Measurements from ENCODE around the gene RNF31.

Gene RNF31

DNA sequence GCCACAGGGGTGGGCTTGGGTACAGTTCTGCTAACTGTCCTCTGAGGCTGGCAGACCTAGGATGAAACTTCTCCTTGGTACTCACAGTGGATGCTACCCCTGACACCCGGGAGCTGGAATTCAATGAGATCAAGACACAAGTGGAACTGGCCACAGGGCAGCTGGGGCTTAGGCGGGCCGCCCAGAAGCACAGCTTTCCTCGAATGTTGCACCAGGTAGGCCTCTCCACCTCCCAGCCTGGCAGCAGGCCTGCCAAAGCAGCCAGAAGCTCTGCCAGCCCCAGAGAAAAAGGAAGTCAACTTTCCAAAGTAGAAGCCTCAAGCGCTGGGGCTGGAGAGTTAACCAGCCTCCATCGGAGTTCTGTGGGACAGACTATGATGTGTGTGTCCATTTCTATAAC lies 30.1 kb upstream of the RNF31 start:
- DNase-seq, result no peak

DNA sequence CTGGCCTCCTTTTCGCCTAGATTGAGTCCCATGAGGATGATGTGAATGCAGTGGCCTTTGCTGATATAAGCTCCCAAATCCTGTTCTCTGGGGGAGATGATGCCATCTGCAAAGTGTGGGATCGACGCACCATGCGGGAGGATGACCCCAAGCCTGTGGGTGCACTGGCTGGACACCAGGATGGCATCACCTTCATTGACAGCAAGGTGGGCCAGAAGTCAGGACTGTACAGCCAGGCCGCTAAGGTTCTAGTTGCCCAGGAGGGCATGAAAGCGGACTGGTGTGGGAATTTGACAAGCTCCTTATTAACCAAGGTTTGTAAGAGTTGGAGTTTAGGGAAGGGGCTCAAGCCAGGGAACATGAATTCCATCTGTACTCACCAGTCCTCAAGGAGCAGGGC lies 27.6 kb upstream of the RNF31 start:
- no peak for DNase-seq

DNA sequence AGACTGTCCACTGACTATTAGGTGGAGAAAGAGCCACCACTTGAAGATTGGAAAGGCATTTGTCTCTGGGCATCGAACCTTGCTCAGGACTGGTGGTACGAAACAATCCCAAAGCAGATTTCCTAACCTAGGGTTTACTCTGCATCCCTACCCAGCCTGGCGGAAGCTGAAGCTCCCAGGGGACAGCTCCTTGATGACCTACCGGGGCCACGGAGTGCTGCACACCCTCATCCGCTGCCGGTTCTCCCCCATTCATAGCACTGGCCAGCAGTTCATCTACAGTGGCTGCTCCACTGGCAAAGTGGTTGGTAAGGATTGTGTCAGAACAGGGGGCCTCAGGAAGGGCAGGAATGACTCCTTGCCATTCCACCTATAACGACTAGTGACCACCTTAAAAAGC lies 26.1 kb upstream of the RNF31 start:
- no peak for DNase-seq

DNA sequence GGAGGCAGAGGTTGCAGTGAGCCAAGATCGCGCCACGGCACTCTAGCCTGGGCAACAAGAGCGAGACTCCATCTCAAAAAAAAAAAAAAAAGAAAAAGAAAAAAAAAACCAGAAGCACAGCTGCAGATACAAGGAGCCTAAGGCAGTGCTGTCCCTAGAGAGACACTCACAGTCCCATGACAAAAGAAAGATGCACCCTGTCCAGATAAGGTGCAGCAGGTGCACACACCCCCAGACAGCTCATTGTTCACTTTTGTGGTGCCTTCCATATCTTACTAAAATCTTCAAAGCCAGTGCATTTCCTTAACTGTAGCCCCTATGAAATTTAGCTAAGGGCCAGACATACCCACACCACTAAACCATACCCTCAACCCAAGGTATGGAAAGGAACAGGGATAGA lies 24.9 kb upstream of the RNF31 start:
- no peak for DNase-seq

DNA sequence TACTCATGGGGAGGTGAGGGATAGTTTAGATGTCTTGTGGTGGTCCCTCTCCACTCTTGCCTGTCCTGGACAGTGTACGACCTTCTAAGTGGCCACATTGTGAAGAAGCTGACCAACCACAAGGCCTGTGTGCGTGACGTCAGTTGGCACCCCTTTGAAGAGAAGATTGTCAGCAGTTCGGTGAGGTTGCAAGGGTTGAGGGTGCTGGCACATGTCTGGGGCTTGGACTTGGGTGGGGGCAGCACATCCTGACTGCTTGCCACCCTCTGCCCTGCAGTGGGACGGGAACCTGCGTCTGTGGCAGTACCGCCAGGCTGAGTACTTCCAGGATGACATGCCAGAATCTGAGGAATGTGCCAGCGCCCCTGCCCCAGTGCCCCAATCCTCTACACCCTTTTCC lies 24.4 kb upstream of the RNF31 start:
- DNase-seq, result no peak

DNA sequence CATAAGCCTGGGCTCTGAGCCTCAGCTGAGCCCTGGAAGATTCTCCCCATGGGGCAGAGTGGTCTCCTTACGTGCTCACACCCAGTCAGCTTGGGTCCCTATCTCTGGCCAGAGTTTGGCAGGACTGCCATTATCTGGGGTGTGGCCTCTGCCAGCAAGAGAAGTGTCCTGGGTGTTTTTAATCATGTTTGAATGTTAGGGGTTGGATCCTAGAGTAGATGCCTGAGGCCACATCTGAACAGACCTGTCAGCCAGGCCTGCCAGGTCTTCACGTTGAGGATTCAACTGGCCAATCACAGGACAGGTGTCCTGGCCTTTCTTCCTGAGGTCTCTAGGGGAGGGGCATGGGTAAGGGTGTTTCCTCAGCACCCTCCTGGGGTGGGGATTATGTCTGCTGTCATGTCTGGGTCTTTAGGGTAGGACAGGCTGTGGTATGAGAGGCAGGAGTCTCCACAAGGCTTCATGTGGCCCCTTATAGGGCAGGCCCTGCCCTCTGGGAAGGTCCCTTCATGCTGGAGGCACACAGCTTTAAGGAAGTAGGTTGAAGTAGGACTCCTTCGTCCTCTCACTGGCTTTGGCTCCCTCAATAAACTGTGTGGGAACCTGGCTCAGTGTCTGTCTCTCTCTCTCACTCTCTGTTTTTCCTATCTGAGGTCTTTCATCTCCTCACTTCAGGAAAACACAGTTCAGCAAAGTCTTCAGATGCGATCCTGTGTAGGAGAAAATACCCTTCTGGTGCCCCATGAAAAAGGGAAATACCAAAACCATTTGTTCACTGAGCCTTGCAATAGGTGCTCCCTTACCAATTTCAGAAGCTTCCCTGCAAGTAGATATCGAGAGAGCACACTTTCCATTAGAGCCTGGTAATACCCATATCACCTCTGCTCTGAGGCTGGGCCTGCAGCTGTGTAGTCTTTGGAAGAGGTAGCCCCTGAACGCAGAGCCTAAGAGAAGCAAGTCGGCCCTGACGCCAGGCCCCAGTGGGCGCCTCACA lies 23.6 kb upstream of the RNF31 start:
- no peak for DNase-seq

DNA sequence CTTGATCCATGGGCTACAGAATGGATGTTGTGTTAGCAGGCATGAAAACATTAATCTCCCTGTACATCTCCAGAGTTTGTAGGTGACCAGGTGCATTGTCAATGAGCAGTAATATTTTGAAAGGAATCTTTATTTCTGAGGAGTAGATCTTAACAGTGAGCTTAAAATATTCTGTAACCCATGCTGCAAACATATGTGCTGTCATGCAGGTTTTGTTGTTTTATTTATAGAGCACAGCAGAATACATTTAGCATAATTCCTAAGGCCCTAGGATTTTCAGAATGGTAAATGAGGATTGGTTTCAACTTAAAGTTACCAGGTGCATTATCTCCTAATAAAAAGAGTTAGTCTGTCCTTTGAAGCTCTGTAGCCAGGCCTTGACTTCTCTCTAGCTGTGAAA lies 20.4 kb upstream of the RNF31 start:
- DNase-seq, result no peak

DNA sequence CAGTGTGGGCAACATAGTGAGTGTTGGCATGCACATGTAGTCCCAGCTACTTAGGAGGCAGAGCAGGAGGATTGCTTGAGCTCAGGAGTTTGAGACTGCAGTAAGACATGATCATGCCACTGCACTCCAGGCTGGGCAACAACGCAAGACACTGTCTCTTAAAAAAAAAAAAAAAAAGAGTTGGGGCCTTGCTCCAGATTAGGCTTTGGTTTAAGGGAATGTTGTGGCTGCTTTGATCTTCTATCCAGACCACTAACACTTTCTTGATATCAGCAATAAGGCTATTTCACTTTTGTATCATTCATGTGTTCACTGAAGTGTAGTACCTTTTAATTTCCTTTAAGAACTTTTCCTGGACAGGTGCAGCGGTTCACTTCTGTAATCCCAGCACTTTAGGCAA lies 19.6 kb upstream of the RNF31 start:
- DNase-seq, result no peak

DNA sequence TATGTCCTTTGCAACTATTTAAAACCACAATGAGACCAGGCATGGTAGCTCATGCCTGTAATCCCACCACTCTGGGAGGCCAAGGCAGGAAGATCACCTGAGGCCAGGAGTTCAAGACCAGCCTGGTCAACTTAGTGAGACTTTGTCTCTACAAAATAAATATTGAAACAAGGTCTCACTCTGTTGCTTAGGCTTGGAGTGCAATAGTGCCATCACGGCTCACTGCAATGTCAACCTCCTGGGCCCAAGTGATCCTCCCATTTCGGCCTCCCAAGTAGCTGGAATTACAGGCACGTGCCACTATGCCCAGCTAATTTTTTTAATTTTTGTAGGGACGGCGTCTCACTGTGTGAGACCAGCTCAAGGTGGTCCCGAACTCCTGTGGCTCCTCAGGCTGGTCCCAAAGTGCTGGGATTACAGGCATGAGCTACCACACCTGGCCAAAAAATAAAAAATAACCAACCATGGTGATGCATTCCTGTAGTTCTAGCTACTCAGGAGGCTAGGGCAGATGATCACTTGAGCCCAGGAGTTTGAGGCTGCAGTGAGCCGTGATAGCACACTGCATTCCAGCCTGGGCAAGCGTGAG lies 17.8 kb upstream of the RNF31 start:
- no peak for DNase-seq

DNA sequence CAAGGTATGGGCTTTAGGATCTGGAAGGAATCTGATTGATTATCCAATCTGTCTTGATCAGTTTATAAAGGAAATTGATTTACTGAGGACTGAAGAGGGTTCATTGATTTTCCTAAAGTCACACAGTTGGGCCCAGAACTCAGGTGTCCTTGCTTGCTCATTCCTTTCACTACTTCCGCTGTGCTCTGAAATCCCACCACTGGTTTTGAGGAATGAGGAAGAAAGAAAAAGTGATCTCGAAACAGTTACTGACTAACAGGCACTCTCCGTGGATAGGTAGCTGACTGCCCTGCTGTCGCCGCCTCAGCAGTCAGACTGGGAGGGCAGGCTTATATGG lies 16.9 kb upstream of the RNF31 start, which contains the start of gene FITM1:
Gene FITM1, plus strand, starts transcription at position 280 of the 337 bp plus-strand sequence. CDS start 905 bp downstream, outside the sequence.
- no peak for DNase-seq

DNA sequence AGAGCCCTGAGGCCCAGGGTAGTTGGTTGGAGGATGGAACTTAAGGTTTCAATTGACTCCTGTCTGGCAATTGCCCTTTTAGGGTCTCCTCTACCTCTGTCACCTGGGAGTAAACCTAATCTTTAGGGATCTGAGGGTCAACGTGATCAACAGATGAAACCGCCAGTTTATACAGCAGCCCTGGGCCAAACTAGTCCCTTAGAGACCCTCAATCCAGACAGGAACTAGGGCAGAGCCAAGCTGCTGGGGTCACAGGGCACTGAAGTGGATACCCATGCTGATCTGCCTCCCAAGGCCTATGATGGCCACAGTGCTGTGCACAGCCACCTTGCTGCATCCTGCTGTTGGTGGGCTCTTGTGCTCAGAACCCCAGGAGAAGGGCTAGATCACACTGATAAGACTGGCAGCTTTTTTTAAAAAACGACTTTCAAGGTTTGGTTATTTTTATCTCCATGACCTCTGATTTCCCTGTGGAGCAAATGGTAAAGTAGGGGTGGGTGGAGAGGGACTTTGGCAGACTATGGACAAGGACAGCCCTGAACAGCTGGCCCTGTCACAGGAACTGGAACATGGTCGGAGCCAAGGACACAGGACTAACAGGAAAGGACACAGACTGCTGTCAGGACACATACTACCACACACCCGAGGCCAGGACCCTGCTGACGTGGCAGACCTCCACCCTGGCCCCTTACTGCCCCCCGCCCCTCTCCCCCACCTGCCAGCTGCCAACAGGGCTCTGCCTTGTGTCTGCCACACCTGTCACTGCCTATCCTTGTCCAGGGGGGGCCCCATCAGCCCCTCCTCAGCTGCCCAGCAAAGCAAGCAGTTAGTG lies 16.4 kb upstream of the RNF31 start:
- no peak for DNase-seq

DNA sequence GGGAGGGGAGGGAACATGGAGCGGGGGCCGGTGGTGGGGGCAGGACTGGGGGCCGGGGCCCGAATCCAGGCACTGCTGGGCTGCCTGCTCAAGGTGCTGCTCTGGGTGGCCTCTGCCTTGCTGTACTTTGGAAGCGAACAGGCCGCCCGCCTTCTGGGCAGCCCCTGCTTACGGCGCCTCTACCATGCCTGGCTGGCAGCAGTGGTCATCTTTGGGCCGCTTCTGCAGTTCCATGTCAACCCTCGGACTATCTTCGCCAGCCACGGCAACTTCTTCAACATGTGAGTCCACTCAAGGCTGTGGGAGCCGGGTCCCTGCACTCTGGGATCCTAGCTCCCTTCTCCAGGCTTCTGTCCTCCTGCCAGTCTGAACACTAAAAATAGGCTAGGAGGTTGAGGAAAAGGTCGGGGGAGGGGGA lies 15.7 kb upstream of the RNF31 start:
- DNase-seq, result no peak

DNA sequence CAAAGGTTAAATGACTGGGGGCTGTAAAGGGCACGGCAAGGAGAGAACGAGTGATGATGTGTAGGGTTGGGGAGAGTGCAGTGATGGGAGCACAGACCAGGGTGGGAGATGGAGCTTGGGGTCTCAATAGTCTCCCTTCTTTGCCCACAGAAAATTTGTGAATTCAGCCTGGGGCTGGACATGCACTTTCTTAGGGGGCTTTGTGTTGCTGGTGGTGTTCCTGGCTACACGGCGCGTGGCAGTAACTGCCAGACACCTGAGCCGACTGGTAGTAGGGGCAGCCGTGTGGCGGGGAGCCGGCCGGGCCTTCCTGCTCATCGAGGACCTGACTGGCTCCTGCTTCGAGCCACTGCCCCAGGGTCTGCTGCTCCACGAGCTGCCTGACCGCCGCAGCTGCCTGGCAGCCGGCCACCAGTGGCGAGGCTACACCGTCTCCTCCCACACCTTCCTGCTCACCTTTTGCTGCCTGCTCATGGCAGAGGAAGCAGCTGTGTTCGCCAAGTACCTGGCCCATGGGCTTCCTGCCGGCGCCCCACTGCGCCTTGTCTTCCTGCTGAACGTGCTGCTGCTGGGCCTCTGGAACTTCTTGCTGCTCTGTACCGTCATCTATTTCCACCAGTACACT lies 15.1 kb upstream of the RNF31 start:
- DNase-seq, result no peak

DNA sequence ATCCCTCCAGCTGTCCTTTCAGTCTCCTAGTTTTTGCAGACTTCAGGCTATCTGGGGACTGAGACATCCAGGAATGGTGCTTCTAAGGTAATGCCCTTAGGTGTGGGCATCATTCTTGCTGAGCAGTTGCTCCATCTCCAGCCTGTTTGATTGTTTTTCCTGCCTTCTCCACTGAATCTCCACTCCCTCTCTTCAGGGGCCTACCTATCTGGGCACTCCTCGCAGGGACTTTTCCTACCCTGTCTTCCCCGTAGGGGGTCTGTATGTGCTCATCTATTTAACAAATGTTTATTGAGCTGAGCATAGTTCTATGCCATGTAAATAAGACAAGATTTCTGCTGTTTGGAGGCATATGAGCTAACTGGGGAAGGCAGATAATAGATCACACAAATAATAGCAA lies 14.3 kb upstream of the RNF31 start:
- no peak for DNase-seq

DNA sequence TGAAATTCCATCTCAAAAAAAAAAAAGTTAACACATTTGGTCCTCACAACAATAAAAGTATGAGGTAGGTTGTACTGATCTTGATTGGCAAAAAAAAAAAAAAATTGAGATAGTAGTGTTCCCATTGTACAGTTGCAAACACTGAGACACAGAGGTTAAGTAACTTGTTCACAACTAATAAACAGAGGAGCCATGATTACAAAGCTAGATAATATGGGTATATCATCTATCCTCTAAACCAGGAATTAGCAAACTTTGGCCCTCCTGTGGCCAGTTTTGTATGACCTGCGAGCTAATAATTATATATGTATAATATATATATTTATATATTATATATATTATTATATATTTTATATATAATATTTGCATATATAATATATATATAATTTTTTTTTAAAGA lies 13.6 kb upstream of the RNF31 start:
- DNase-seq, result no peak

DNA sequence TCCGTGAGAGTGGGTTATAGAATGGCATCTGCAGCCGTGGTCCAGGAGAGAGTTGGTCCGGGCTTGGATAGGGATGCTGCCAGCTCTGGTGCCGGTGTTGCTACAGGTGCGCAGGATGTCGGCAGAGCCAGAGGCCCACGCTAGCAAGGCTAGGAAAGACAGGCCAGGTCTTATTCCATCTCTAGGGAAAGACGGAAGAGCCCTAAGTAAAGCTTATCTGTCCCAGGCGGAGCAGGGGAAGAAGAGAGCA lies 11.8 kb upstream of the RNF31 start:
- no peak for DNase-seq

DNA sequence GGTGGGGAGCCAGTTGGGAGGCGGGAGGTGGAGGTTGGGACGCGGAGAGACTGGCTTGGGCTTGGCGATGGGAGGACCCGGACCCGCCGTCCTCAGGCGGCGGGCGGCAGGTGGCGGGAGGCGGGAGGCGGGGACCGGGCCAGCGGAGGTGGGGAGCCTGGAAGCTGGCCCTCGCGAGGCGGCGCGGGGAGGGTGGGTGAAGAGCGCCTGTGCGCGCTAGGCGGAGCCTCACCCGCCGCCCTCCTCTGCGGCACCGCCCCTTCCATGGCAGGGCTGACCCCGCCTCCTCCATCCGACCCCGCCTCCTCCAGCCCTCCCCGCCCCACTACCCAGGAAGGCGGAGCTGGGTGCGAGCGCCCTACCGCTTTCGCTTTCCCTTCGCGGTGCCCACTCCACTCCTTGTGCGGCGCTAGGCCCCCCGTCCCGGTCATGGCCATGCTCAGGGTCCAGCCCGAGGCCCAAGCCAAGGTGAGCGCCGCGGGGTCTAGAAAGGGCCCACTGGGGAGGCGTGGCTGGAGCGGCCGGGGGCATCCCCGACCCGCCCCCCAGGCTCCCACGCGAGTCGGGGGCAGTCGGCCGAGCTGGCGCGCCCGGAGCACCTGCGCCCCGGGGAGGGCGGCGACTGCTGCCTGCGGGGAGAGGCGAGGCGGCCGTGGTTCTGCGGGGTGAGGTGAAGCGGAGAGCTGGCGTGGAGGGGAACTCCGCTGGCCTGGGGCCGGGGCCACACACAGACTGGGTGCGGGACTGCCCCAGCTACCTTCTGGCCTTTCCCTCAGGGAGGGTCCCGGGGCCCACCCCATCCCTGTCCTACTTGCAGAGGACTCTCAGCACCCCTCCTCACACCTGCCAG lies 11.2 kb upstream of the RNF31 start, which contains the start of gene PSME1:
Gene PSME1, plus strand, starts transcription at position 361 of the 850 bp plus-strand sequence. Its CDS starts 69 bp downstream, at position 430.
- peak; percentile 77 for DNase-seq

DNA sequence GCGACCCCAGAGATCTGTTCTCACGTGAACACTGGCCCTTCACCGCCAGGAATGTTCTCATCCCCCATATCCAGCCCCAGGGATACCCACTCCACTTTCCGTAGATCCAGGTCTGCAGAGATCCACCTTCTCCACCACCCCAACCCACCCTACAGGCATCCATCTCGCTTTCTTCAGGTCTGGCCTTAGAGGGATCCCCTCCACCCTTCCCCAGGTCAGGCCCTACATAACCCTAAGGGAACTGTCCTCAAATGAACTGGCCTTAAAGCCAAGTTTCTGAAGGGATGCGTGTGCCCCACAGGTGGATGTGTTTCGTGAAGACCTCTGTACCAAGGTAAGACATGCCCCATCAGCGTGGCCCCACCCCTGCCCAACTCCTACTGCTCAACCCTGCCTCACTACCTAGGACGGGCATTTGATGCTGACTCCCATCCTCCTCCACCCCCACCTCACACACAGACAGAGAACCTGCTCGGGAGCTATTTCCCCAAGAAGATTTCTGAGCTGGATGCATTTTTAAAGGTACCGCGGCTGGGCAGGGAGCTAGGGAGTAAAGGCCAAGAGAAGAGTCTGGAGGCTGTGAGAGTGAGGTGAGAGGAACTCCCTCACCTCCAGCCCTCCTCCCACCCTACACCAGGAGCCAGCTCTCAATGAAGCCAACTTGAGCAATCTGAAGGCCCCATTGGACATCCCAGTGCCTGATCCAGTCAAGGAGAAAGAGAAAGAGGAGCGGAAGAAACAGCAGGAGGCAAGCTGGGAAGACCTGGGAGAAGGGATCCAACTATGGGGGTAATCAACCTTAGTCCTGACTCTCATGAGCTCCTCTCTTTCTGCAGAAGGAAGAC lies 10.4 kb upstream of the RNF31 start:
- DNase-seq, result no peak

DNA sequence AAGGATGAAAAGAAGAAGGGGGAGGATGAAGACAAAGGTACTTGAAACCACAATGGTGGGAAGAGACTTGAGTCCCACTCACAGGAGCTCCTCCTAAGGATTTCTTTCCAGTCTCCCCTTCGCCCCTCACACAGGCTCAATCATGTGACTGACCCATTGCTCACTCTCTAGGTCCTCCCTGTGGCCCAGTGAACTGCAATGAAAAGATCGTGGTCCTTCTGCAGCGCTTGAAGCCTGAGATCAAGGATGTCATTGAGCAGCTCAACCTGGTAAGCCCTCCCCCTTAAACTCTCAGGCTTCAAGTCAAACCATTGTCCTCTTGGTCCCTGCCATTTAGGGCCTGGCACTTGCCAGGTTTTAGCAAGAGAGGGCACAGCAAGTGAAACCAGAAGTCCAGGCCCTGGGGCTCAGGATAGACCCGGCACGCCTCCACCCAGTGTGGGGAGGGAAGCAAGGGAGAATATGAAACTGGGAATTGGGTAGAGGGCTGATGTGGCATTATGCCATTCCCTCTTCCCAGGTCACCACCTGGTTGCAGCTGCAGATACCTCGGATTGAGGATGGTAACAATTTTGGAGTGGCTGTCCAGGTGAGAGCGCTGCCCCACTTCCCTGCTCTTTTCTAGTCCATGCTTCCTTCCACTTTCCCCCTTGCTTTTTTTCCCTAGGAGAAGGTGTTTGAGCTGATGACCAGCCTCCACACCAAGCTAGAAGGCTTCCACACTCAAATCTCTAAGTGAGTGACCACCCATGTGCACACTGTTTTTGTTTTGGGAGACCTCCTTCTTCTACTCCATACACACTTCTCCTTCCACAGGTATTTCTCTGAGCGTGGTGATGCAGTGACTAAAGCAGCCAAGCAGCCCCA lies 9.5 kb upstream of the RNF31 start:
- no peak for DNase-seq
